ENCODE data around the gene WDR4. TPM values are rescaled to one million over a fixed set of nuclear protein-coding genes. Genes with fewer than 3 reads are reported as not detected.

The WDR4 gene
- total RNA-seq, 1 donor from 2014 or later, result 5.7 TPM

DNA sequence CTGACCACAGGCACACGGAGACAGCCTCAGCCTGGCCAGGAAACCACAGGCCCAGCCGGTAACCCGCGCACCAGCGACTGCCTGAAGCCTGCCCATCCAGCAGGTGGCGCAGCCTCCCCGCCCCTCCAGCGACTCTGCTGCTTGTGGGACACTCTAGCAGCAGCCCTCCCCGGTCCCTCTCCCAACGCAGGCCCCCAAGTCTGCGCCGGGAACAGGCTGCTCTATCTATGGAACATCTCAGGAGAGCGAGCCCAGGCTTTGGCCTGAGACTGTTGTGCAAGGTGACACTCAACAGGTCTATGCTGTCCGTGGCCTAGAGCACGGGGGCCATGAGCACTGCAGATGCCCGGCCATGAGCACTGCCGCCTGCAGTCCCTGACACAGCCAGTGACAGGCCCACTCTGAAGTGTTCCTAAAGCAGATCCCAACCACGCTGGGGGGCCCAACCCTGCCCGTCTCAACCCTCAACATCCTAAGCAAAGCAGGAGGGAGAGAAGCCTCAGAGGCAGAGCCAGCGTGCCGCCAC is 28.4 kb downstream of the WDR4 start:
- no peaks in the 10 kb centered on the region for H3K4me1 Mint-ChIP-seq
- Histone ChIP-seq H3K36me3 (no peaks in the 10 kb centered on the region), H3K4me2 (no peak overlapping the region)

GRCh38 chr21:42850463-42850862 is 28.9 kb downstream of the WDR4 start:
- Histone ChIP-seq H3K4me2 (no peak overlapping the region), H3K9me3 (ENCODE audit: low read depth) (no peaks in the 10 kb centered on the region), H3K4me3 (no peak overlapping the region), H3K36me3 (no peaks in the 10 kb centered on the region), H2AFZ (replicated peaks) (no peak overlapping the region), H3K27me3 (no peaks in the 10 kb centered on the region), H4K20me1 (ENCODE audit: low read depth) (peaks cover 5% of the 10 kb centered on the region), H3F3A (ENCODE audit: low read depth) (no peaks in the 10 kb centered on the region), H3K79me2 (ENCODE audit: low read depth) (peaks cover 9% of the 10 kb centered on the region), H3K4me1 (no peaks in the 10 kb centered on the region), H3K27ac (no peak overlapping the region), H3K9ac (no peak overlapping the region)
- TF ChIP-seq EZH2 (IDR thresholded peaks at IDR 0.05) (no peak), EZH2phosphoT487 (IDR thresholded peaks at IDR 0.05) (no peak)
- TF ChIP-seq, protein P1, sequence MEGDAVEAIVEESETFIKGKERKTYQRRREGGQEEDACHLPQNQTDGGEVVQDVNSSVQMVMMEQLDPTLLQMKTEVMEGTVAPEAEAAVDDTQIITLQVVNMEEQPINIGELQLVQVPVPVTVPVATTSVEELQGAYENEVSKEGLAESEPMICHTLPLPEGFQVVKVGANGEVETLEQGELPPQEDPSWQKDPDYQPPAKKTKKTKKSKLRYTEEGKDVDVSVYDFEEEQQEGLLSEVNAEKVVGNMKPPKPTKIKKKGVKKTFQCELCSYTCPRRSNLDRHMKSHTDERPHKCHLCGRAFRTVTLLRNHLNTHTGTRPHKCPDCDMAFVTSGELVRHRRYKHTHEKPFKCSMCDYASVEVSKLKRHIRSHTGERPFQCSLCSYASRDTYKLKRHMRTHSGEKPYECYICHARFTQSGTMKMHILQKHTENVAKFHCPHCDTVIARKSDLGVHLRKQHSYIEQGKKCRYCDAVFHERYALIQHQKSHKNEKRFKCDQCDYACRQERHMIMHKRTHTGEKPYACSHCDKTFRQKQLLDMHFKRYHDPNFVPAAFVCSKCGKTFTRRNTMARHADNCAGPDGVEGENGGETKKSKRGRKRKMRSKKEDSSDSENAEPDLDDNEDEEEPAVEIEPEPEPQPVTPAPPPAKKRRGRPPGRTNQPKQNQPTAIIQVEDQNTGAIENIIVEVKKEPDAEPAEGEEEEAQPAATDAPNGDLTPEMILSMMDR (IDR thresholded peaks at IDR 0.05), result no peak
- no peak for DNase-seq (ENCODE audit: low spot score)
- H3K27me3 Mint-ChIP-seq (ENCODE audit: insufficient read depth, low read depth), result no peaks in the 10 kb centered on the region
- H3K27ac Mint-ChIP-seq, result no peak overlapping the region
- no peaks in the 10 kb centered on the region for H3K9me3 Mint-ChIP-seq
- no peak overlapping the region for H3K4me3 Mint-ChIP-seq
- H3K36me3 Mint-ChIP-seq, result peaks cover 25% of the 10 kb centered on the region
- H3K4me1 Mint-ChIP-seq, result peaks cover 2% of the 10 kb centered on the region

More for the DNA sequence above, 28.4 kb downstream of the WDR4 start:
- Histone ChIP-seq H3K4me1 (no peaks in the 10 kb centered on the region), H3K27me3 (no peaks in the 10 kb centered on the region), H2AFZ (replicated peaks) (no peak overlapping the region), H4K20me1 (ENCODE audit: low read depth) (peaks cover 4% of the 10 kb centered on the region), H3K4me3 (no peak overlapping the region), H3K79me2 (ENCODE audit: low read depth) (peaks cover 6% of the 10 kb centered on the region), H3K27ac (no peak overlapping the region), H3F3A (ENCODE audit: low read depth) (no peaks in the 10 kb centered on the region), H3K9me3 (ENCODE audit: low read depth) (no peaks in the 10 kb centered on the region), H3K9ac (no peak overlapping the region)
- peaks cover 2% of the 10 kb centered on the region for H3K27me3 Mint-ChIP-seq (ENCODE audit: insufficient read depth, low read depth)
- H3K4me3 Mint-ChIP-seq, result no peak overlapping the region
- H3K27ac Mint-ChIP-seq, result no peak overlapping the region
- H3K36me3 Mint-ChIP-seq, result peaks cover 23% of the 10 kb centered on the region
- peak; percentile 30 for DNase-seq (ENCODE audit: low spot score)
- H3K9me3 Mint-ChIP-seq, result no peaks in the 10 kb centered on the region
- TF ChIP-seq EZH2phosphoT487 (IDR thresholded peaks at IDR 0.05), result no peak
- TF ChIP-seq, protein P1 (IDR thresholded peaks at IDR 0.05), result peak; percentile 47
- no peak for TF ChIP-seq EZH2 (IDR thresholded peaks at IDR 0.05)

- H3K4me3 Mint-ChIP-seq, result no peak overlapping the region
- peaks cover 28% of the 10 kb centered on the region for H3K36me3 Mint-ChIP-seq
- H3K36me3 ChIP-seq, result no peaks in the 10 kb centered on the region
- H3K27ac ChIP-seq, result no peak overlapping the region
- no peak overlapping the region for H3K4me2 ChIP-seq
- no peaks in the 10 kb centered on the region for H3K9me3 ChIP-seq (ENCODE audit: low read depth)
- no peak overlapping the region for H3K27ac Mint-ChIP-seq
- H3F3A ChIP-seq (ENCODE audit: low read depth), result no peaks in the 10 kb centered on the region
- peaks cover 9% of the 10 kb centered on the region for H4K20me1 ChIP-seq (ENCODE audit: low read depth)
- H3K4me1 ChIP-seq, result no peaks in the 10 kb centered on the region
- H3K27me3 Mint-ChIP-seq (ENCODE audit: insufficient read depth, low read depth), result no peaks in the 10 kb centered on the region
- H3K9ac ChIP-seq, result no peak overlapping the region
- H3K79me2 ChIP-seq (ENCODE audit: low read depth), result peaks cover 10% of the 10 kb centered on the region
- no peak overlapping the region for H3K4me3 ChIP-seq
- TF ChIP-seq EZH2 (IDR thresholded peaks at IDR 0.05) (no peak), EZH2phosphoT487 (IDR thresholded peaks at IDR 0.05) (no peak)
- TF ChIP-seq, protein P1 (IDR thresholded peaks at IDR 0.05), result no peak
- no peaks in the 10 kb centered on the region for H3K27me3 ChIP-seq
- DNase-seq (ENCODE audit: low spot score), result no peak
- H3K4me1 Mint-ChIP-seq, result peaks cover 8% of the 10 kb centered on the region
- no peaks in the 10 kb centered on the region for H3K9me3 Mint-ChIP-seq
- no peak overlapping the region for H2AFZ ChIP-seq (replicated peaks)
These were observed 29.5 kb downstream of the WDR4 start for GRCh38 chr21:42849759-42850412.
